Measurements from ENCODE around the gene CRTC1.

DNA sequence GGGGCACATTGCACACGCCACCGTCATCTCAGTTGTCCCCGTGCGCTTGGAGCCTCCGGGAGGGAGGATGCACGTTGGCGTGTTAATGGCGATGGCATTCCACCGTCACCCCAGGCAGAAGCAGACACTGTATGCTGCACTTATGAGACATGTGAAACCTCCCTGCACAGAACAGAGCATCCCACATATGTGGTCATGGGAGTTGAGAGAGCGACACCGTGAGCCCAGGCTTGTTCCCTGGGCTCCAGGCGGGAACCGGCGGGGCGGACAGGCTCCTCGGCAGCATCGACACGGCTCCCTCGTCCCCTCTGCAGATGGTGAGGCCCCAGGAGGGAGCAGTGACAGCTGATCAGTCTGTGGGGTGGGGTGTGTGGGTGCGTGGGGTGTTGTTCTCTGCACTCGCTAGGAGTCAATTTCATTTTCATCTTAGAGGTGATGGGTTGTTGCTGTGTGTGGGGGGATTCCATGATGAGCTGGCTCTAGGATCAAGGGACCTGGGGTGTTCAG is 40.4 kb downstream of the CRTC1 start:
- TF ChIP-seq, protein P1, sequence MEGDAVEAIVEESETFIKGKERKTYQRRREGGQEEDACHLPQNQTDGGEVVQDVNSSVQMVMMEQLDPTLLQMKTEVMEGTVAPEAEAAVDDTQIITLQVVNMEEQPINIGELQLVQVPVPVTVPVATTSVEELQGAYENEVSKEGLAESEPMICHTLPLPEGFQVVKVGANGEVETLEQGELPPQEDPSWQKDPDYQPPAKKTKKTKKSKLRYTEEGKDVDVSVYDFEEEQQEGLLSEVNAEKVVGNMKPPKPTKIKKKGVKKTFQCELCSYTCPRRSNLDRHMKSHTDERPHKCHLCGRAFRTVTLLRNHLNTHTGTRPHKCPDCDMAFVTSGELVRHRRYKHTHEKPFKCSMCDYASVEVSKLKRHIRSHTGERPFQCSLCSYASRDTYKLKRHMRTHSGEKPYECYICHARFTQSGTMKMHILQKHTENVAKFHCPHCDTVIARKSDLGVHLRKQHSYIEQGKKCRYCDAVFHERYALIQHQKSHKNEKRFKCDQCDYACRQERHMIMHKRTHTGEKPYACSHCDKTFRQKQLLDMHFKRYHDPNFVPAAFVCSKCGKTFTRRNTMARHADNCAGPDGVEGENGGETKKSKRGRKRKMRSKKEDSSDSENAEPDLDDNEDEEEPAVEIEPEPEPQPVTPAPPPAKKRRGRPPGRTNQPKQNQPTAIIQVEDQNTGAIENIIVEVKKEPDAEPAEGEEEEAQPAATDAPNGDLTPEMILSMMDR (IDR thresholded peaks at IDR 0.05; ENCODE audit: insufficient read depth, low read length, poor library complexity, severe bottlenecking): no peak
- no peak for TF ChIP-seq EZH2phosphoT487 (conservative IDR thresholded peaks at IDR 0.05; ENCODE audit: low read length)

Data from SU-DHL-6 (cell line).